Erythroblast (primary cell): Measurements from ENCODE around the gene ZBTB7C.

Experiments
- DNase-seq, 2 experiments: peaks; one replicate each; lab custom pipeline; 2025; lab: John Stamatoyannopoulos, UW
- GATA1 ChIP-seq: IDR thresholded peaks from 2 replicates; pipeline ENCODE4 v1.6.1; 2011; ENCODE audit warnings: low read depth, mild to moderate bottlenecking, control low read depth, low read length, moderate library complexity
- POLR2A ChIP-seq: IDR thresholded peaks from 2 replicates; pipeline ENCODE4 v1.6.1; 2011; ENCODE audit warnings: mild to moderate bottlenecking, low read length

Gene ZBTB7C

GRCh38 chr18:48323151-48323550 is 86.0 kb downstream of the ZBTB7C start:
- no peak for TF ChIP-seq GATA1
- no peak for TF ChIP-seq POLR2A
- DNase-seq = no peak

- no peak for TF ChIP-seq POLR2A
- TF ChIP-seq GATA1 = no peak
- DNase-seq = no peak
Observed at GRCh38 chr18:48321536-48321935, 87.6 kb downstream of the ZBTB7C start.

DNA sequence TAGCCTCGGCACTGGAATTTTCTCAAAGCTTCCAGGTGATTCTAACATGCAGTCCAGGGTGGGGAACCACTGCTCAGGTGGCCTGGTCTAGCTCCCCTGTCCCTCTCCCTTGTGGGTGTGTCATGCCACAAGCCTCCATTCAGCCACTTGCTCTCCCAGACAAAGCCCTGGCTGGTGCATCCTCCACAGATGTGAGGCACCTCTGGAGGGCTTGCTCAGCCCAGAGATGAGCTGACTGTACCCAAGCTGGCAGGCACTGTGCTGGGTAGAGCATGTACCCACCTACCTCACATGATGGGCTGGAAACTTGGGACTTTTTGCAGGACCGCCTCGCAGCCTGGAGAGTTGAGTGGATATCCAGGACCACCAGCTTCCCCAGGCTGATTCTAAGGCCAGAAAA is 88.1 kb downstream of the ZBTB7C start:
- TF ChIP-seq GATA1 (no peak), POLR2A (no peak)
- no peak for DNase-seq

DNA sequence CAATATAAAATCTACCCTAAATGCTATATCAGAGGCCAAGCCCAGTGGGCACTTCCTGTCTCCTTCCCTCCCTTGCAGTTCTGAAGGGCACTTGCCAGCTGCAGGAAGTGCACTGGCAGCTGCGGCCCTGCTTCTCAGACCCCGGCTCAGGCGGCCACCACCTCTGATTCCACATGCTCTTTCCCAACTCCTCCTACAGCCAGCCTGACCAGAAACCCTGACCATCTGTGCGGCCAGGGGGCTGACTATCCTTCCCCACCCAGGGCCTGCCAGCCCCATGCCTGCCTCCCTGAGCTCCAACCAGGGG is 88.6 kb downstream of the ZBTB7C start:
- DNase-seq = no peak
- TF ChIP-seq POLR2A = no peak
- TF ChIP-seq GATA1 = no peak

- no peak for DNase-seq
- TF ChIP-seq GATA1 = no peak
- TF ChIP-seq POLR2A = no peak
Observed at GRCh38 chr18:48319801-48320638, 89.2 kb downstream of the ZBTB7C start.

DNA sequence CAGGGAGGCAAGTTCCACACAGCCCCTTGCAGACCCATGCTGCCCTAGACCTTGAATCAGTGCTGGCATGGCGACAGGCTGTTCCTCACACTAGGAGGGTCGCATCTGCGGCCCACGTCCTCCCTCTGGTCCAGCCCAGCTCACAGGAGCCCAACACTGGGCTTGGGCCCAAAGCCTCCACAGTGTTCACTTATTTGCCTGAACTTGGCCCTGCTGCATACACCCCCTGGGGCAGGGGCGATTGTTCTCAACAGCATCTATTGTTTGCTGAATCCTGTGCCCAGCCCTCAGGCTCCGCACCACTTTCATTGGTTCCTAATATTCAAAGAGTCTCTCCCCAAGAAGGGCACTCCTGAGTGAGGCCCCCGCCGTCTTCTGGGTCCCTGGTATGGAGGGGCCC is 90.7 kb downstream of the ZBTB7C start:
- TF ChIP-seq POLR2A (no peak), GATA1 (no peak)
- no peak for DNase-seq

DNA sequence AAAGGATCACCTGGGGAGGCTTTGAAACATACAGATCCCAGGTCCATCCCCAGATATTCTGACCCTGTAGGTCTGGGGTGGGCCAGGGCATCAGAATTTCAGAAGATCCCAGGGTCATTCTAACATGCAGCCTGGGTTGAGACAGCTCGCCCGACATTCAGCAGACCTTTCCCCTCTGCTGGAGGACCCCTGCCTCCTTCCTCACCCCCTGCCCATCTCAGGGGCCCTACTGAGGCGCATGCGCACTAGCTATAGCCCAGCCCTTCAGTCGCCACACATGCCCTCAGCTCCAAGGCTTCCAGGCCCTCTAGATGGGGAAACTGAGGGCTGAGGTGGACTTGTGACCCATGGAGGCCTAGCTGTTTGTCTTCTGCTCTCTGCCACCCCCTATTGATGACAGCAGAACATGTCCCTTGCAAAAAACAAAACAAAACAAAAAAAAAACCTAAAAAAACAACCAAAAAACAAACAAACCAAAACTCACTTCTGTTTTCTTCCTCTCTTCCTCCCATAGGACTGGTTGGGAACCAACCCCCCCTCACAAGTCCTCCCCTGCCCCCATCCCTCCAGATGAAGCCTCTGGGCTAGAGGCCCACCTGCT is 91.3 kb downstream of the ZBTB7C start:
- TF ChIP-seq GATA1 (no peak), POLR2A (no peak)
- peak in 1 of 2 experiments; percentile 5 for DNase-seq

GRCh38 chr18:48316177-48316576 is 93.0 kb downstream of the ZBTB7C start:
- no peak for DNase-seq
- TF ChIP-seq GATA1 = no peak

- TF ChIP-seq POLR2A (no peak), GATA1 (no peak)
- DNase-seq = no peak
Observed at GRCh38 chr18:48314690-48315089, 94.5 kb downstream of the ZBTB7C start.

- DNase-seq = no peak
- TF ChIP-seq GATA1 (no peak), POLR2A (no peak)
Observed at GRCh38 chr18:48313792-48314191, 95.4 kb downstream of the ZBTB7C start.

DNA sequence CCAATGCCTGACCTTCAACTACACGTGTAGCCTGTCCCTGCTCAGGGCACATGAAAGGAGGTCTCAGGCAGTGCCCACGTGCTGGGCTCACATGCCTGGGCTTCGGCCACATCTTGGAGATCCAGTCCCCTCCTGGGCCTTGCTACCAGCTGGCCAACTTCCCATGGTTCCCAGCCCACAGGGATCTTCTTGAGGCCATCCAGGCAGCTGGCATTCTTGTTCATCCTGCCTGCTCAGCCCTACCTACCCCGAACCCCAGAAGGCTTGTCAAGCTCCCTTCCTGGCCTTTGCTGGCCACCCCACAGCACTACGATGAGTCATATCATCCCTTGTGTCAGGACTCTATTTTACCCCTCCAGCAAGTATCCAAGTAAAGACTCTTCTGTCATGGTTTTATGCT is 97.1 kb downstream of the ZBTB7C start:
- DNase-seq = no peak
- TF ChIP-seq GATA1 = no peak
- no peak for TF ChIP-seq POLR2A

DNA sequence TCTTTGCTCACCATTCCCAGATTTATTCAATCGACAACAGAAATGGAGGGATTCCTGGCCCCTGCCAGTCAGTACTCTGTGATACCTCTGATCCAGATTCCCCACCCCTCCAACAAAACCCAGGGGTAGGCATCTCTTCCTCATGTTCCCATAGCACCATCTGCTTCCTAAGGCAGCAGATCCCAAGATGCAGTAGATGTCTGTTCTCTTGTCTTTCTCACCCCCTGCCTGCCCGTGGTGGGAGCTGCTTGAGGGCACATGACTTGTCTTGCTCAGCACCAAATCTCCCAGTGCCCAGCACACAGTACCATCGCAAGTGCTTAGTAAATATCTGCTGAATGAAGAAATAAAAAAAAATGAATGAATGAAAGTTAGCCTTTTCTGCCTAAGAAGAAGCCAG is 98.2 kb downstream of the ZBTB7C start:
- no peak for DNase-seq
- TF ChIP-seq POLR2A = no peak
- TF ChIP-seq GATA1 = no peak

GRCh38 chr18:48310353-48310752 is 98.8 kb downstream of the ZBTB7C start:
- no peak for DNase-seq
- no peak for TF ChIP-seq POLR2A
- no peak for TF ChIP-seq GATA1

- DNase-seq = no peak
- no peak for TF ChIP-seq POLR2A
- TF ChIP-seq GATA1 = no peak
Observed at GRCh38 chr18:48308755-48309575, 100.2 kb downstream of the ZBTB7C start.
